Activated CD8-positive, alpha-beta memory T cell treated with anti-CD3 and anti-CD28 coated beads, Interleukin-2, amount 50 U/mL, for 4 hours (primary cell): ENCODE results near the gene ENG.
"Not testable (repeated sequence)": the region's sequence is repeated elsewhere in the genome, so short reads cannot be mapped to it uniquely, and the experiment has no call there.

ENCODE experiments used
- DNase-seq: peaks from one replicate; pipeline ENCODE4 v3.0.0-alpha.2; 2020

The ENG gene

DNA sequence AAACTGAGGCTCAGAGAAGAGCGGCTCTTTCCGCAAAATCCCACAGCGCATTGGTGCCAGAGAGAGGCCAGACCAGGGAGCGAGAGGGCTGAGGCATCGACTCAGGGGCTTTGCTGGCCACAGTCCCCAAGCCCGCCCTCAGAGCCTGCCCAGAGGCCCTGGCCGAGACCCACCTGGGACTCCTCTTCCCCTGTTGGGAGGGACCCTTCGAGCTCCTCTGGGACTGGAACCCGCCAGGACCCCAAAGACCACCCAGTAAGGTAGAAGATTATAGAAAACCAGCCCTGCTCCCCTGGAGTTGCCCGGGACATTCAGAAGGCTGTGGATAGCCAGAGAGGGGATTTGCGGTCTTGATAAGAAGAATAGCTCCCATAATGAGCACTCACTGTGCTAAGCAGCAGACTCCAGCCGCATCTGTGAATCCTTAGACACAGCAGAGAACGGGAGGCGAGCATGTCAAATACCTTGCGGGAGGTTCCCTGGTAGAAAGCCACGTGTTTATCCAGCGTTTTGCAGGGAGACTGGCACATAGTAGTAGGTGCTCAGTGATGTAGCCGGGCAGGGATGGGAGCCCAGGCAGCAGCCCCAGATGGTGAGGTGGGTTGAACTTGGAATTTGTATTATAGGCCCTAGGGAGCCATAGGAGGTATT lies 23.7 kb upstream of the ENG start:
- no peak for DNase-seq

DNA sequence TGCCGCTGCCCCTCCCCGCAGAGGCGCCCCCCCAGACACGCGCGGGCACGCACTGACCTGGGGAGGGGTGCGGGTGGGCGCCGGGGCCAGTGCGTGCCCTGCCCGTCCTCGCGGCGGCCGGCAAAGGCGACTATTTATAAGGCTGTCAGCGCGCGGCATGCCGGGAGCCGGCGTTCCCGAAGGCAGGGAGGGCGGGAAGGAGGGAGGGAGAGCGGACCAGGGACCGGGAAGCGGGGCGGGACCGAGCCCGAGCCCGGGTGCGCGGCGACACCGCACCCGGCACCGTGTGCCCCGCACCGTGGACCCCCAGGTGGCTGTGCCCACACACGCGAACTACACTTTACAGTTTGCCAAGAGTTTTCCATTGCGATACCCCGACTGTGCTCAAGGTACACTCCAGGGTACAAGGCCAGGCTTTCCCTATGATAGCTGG lies 23.1 kb upstream of the ENG start, which contains the start of gene AK1:
Gene AK1 (minus strand): TSS at position 110 of the 433 bp plus-strand sequence. CDS start 3,058 bp downstream, outside the sequence.
- DNase-seq: no peak

DNA sequence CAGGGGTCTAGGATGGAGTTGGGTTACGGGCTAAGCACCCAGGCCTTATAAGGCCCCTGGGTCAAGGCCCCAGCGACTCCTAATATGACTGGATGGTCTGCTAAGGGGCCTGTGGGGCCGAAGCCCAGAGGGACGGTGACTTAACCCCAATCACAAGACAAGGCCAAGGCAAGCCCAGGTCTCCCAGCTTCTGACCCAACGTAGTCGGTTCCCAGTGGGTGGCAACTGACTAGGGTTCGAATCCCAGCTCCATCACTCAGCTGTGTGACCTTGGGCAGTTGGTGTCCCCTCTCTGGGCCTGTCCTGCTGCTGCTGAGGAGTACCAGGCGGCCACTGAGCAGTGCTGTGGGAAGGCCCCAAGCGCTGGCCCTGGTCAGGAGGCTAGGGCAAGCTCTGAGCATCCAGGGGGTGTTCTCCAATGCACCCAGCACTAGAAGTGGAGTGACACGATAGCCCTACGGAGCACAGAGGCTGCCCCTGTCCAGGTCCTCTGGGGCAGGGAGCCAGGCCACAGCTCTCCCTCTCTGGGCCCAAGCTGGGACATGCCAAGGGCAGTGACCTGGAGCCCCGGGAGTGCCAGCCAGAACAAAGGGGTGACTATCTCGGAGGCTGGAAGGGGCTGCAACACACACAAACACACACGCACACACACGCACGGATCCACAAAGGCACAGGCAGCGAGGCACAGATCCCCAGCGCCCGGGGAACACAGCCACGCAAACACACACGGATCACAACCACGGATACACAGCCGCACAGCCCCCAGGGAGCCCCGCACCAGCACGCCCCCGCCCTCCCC lies 22.5 kb upstream of the ENG start:
- no peak for DNase-seq

DNA sequence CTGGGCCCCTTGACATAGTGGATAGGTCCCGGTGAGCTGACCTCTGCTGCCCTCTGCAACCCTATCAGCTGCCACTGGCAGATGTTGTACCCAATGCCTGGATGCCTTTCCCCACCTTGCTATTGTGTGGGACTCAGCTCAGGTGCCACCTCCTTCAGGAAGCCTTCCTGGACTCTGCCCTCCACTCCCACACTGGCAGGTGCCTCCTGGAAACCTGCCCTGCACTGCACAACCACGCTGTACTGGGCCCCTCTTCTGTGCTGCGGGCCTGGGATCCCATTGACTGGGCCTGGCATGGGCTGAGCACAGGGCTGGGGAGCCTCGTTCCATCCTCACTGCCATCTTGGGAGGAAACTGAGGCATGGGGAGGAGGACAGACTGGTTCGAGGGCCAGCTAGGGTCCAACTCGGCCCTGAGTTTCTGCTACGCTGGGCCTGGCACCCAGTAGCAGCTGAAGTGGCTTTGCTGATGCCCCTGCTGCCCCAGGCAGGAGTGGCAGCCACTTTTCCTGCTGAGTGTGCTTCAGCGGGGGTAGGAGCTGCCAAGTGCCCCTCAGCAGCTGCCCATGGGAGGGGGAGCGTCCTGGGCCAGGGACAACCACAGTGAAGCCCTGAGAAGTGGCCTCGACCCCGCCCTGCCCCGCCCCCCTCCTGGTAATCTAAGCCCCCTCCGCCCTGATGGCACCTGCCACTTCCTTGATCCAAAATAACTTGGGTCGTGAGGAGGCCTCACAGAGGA lies 21.7 kb upstream of the ENG start:
- DNase-seq: no peak

DNA sequence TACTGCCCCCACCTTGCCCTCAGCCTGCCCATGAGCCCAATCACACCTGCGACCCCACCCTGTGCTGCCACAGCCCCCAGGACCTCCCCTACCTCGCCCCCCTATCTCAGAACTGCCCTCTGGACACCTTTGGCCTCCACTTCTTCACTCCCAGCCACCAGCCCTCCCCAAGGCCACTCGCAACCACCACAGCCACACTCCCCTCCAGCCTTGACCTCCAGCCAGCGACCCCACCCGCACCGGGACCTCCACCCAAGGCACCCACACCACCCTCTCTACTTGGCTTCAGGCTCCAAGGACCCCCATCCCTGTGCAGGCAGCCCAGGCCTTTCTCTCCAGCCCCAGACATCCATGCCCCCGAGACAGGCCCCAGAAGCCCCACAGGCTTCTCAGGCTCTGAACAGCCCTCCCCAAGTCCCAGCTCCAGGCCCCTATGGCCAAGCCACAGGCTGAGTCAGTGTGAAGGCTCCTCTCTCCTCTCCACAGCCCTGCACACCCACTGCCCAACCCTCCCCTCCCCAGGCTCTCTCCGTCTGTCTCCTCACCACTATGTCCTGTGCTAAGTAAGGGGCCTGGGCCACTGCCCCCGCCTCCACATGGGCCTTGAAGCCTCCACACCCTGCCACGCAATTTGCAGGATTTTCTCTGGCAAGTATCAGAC lies 21.0 kb upstream of the ENG start:
- DNase-seq: no peak

DNA sequence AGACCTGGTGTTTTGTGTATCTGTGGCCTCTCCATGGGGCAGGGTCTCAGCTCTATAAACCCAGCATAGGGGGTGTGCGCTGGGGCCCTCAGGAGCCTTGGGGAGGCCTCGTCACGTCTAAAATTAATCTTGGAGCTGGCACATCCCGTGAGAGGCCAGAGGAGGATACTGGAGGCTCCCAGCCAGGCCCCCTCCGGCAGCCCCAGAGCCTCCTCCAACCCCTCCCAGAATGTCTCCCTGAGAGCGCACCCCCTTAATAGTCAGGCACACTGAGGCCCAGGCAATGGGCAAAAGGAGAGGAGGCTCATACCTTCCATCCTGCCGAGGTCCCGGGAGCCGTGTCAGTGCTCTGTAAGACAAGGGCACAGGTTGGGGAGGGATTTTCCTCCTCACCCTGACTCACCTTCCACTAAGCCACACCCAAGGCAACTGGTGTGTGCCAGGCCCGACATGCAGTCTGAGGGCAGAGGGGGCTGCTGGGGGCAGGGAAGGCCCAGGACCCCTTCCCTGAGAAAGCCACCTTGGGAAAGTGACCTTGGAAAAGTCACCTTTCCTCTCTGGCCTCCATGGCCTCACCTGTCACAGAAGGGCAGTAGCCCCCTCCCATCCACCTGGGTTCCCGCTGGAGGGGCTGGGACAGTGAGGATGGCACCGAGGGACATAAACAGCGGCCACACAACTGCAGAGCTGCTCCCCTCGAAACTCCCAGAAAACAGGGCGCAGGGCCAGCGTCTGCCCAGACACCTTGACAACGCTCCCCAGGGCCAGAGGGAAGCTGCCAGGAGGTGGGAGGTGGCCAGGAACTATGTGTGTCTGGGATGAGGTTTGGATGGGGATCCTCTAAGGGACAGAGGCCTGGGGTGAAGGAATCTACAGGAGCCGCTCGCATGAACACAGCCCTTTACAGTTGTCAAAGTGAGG lies 20.1 kb upstream of the ENG start:
- DNase-seq: no peak

DNA sequence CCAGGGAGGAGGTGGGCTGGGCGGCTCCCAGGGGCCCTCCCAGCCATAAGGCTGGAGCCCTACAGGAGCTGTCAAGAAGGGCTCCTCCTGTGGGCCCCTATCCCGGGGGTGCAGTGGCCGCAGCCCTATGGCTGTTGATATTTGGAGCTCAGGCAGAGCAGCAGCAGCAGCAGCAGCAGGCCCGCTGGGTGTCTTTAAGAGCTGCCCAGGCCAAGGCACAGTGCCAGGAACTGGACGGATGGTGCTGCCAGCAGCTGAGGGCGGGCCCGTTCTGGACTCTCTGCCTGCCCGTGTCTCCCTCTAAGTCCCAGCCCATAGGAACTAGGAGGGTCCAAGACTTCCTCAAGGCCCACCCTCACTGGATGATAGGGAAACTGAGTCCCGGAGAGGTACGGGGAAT lies 19.4 kb upstream of the ENG start:
- no peak for DNase-seq

DNA sequence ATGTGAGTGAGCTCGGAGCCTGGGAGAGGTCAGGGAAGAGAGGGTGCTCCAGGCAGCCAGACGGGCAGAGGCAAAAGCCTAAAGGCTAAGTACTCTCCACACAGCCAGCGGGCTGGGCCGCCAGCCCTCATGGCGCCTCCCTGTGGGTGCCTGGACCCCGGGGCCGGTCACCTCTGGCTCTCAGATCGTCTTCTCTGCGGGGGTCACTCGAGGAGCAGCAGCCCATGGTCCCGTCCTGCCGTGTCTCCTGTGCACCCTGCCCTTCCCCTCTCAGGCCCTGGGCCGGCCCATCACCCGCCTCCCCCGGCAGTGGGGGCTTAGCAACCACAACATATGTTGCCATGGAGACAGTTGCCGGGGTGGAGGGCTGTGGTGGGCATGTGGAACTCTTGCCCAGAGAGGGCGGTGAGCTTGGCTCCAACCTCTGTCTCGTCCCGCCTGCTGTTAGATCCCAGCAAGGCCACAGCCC lies 18.8 kb upstream of the ENG start:
- DNase-seq: no peak

DNA sequence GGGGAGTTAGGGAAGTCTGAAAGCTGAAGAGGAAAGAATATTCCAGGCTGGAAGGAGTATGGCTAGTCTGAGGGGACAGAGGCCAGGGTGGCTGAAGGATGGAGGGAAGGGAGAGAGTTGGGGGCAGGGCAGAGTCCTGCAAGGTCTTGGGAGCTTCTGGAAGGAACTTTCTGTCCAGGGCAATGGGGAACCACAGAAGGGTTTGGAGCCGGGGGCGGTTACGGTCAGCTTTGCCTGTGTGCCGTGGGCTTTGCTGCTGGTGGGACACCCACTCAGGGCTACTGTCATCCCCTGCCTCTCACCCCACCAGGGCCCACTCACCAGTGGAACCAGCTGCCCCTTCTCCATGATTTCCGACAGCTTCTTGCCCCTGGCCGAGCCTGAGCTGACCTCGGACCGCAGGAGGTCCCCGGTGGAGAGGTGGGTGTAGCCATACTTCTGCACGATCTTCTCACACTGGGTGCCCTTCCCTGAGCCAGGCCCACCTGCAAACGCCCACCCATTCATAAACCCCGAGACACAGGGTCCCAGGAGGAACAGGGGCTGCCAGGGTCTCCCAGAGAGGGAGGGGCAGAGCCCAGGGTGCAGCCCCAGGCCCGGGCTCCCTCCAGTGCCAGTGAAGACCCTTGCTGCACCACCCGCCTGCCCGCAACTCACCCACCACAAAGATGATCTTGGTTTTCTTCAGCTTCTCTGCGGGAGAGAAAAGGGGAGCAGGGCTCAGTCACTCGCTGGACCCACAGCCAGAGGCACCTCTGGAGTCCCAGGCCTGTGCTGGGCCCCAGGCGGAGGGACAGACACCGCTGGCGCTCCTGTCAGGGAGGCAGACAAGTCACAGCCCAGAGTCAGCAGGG lies 18.1 kb upstream of the ENG start:
- DNase-seq: no peak

DNA sequence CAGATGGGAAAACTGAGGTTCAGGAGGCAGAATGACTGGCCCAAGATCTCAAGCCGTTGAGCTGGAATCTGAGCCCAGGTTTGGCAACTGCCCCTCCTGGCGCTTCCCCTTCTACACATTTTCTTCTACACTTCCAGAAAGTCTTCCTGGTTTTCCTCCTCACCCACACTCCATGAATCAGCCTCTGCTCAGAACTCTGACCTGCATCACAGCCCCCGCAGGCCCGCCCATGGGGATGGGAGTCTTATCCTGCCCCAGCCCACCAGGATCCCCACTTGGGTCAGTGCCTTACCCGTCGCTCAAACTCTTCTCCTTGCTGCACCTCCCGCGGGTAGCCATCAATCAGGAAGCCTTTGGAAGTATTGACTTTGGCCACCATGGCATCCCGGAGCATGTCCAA lies 17.1 kb upstream of the ENG start:
- no peak for DNase-seq

DNA sequence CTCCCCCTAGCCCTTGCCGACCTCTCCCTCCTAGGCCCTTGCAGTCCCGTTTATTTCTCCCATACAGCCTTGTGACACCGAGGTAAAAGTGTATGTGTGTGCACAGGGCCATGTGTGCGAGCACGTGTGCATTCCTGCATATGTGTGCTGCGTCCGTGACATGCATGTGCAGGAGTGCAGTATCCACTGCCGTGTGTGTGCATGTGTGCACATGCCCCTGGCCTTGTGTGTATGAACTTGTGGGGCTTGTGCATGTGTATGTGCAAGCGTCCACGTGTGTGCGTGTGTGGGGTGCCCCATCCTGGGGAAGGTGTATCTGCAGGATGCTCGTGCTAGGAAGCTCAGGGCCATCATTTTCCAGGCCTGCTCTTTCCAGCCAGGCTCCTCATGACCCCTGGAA lies 16.4 kb upstream of the ENG start:
- DNase-seq: no peak

DNA sequence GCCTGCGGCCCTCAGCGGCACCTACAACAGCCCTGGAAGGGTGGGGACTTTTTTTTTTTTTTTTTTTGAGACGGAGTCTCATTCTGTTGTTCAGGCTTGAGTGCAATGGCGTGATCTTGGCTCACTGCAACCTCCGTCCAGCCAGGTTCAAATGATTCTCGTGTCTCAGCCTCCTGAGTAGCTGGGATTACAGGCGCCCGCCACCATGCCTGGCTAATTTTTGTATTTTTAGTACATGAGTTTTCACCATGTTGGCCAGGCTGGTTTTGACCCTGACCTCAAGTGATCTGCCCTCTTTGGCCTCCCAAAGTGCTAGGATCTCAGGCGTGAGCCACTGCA lies 15.7 kb upstream of the ENG start:
- DNase-seq: not testable (repeated sequence)

DNA sequence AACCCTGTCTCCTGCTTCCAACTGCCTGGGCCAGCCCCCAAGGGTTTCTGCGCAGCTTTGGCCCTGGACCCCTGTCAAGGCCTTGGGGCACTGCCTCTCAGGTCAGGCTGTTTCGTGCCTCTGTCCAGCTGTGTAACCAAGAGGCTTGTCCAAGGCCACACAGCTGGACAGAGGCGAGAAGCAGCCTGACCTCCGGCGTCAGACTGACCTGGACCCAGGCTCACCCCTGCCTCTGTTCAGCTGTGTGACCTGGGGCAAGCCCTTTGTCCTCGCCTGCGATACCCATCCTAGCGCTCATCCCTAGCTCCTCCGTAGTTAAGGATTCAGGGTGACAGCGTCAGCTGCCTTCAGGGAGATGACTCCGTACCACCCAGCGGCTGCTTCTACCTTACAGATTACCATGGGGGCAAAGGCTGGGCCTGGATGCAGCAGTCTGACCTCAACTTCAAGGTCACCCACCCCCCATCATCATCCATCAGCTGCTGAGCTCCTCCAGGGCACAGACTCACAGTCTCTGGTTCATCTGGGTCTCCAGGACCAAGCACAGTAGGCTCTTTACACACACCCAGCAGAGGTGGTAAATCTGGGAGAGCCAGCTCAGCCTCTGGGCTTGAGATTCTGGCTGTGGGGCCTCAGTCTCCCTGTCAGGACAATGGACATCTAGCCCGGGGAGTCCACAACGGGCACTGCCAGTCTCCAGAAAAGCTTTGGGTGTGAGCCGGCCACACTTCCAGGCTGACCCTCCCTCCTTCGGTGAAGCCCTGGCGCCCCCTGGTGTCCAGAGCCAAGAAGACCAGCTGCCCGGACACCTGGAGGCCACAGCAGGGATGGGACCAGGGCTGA lies 15.1 kb upstream of the ENG start:
- peak; percentile 81 for DNase-seq

DNA sequence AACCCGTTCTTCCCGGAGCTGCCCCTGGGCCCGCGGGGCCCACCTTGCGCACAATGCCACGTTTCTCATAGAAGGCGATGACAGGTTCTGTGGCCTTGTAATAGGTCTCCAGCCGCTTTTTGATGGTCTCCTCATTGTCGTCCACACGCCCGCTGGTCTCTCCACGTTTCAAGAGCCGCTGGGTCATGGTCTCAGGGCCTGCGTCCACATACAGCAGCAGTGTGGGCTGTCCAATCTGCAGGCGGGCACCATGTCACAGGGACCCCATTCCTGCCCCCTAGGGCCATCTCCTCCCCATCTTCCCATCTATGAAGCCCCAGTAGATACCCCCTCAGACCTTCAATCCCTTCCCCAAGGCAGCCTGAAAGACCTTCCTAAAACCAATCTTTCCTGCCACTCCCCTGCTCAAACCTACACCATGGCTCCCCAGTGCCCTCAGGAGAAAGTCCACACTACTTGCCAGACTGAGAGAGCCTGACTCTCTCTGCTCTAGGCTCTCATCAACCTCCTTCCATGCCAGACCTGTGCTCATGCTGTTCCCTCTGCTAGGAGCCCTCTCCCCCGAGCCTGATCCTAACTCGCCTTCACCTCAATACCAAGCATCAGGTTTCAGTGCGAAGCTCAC lies 13.9 kb upstream of the ENG start:
- DNase-seq: no peak

DNA sequence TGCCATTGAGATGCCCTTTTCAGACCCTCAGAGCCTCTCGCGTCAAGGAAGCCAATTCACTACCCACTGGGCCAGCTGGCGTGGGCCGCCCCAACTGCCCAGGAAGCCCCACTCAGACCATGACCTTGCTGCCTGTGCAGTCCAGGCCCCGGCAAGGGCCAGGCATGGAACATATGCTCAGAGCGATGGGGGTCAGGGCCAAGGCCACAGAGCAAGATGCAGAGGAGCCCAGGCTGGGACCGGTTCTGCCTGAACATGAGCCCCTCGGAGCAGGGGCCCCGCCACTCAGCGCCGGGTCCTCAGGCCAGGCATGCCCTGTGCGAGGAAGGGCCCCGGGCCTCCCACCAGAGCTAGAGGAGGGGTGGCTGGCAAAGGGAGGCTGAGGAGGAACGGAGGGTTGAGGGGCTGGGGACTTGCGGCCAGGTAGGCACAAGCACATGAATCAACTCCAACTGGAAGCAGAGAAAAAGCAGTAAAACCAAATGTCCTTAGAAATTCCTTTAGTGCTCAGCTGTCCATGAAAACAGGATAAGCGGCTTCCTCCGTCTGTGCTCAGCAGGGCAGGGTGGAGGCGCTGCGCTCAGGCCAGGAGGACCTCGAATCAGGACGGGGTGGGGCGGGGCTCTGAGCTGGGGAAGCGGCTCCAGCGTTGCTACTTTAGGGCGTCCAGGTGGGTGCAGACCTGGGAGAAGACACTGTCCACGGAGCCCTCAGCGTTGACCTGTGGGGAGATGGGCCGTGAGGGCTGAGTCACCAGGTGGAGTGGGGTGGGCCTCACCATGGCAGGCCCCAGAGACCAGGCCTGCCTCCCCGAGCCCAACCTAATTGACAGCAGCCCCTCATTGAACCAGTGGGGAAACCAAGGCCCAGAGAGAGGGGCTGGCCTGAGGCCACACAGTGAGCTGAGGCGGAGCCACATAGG lies 13.2 kb upstream of the ENG start:
- DNase-seq: no peak

DNA sequence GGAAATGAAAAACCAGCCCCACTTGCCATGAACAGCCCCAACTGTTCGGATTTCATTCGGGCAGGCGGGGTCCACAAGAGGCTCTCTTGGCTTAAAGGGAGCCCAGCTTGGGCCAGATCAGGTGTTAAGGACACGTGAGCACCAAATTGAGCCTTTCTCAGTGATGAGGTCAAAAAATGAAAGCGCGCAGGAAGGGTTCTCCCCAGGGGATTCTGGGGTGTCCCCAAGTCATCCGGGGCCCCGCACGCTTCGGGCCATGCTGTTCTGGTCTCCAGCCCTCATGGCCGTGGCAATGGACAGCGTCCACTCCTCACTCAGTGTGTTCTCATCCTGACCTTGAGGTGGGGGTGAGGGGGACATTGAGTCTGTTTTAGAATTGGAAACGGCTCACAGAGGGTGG lies 12.1 kb upstream of the ENG start:
- DNase-seq: no peak

DNA sequence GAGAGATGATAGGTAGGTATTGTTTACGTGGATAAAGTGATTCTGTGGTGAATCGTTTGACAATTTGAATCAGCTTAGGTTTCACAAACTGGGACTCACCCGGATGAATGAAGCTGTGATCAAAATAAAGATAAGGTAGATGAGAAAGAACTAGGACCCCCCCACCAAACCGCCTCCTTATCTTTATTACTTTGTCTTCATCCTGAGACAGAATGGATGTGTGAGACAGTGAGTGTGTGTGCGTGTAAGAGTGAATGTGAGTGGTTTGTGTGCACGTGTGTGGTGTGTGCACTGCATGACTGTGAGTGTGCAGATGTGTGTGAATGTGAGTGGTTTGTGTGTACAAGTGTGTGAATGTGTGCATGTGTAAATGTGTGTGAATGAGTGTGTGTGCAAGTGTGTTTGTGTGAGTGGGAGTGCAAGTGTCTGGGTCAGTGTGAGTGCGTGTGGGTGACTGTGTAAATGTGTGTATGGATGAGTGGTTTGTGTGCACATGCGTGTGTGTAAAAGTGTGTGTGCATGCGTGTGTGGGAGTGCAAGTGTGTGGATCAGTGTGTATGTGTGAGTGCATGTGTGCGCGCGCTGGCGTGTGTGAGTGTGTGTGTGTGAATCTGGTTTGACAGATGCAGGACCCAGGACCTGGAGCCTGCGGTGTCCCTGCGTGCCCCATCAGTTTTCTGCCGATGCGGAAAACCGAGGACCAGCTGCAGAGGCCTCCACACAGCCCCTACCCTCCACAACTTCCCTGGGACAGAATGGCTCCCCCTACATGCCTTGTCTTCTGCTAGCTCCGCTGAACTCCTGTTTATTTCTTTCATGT lies 11.4 kb upstream of the ENG start:
- no peak for DNase-seq

DNA sequence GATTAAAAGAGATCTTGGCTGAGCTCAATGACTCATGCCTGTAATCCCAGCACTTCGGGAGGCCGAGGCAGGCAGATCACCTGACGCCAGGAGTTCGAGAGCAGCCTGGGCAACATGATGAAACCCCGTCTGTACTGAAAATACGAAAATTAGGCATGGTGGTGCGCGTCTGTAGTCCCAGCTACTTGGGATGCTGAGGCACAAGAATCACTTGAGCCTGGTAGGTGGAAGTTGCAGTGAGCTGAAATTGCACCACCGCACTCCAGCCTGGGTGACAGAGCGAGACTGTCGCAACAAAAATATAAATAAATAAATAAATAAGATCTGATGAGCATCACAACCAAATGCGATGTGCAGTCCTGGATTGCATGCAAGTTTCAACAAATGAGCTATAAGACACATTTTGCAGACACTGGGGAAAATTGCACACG lies 8.7 kb upstream of the ENG start:
- DNase-seq: no peak
